Astrocyte (in vitro differentiated cells and primary cell): ENCODE data around the gene SCP2D1. TPM values are rescaled to one million over a fixed set of nuclear protein-coding genes. Genes with fewer than 3 reads are reported as not detected.
"Not testable (repeated sequence)": the region's sequence is repeated elsewhere in the genome, so short reads cannot be mapped to it uniquely, and the experiment has no call there.

Source experiments
- DNase-seq: peaks from one replicate; pipeline ENCODE4 v3.0.0-alpha.2; 2010; ENCODE audit warnings: low read depth
- FAIRE-seq: peaks from 2 replicates; lab custom pipeline; 2011; peaks lifted over from hg19 to GRCh38; lab: Jason Lieb, UNC
- H2AFZ ChIP-seq: 2 replicates; pipeline ENCODE4 v1.6.0; 2012; ENCODE audit warnings: low read depth, low read length, inconsistent platforms
- H3K27ac ChIP-seq: 2 replicates; pipeline ENCODE4 v1.5.1; 2011; ENCODE audit warnings: low read depth, low read length, inconsistent platforms
- H3K27me3 ChIP-seq: 2 replicates; pipeline ENCODE4 v1.6.0; 2011; ENCODE audit warnings: low read length, inconsistent platforms; ENCODE audit not compliant: insufficient read depth
- H3K36me3 ChIP-seq: 2 replicates; pipeline ENCODE4 v1.5.1; 2011; ENCODE audit warnings: low read length, inconsistent platforms; ENCODE audit not compliant: insufficient read depth
- H3K4me1 ChIP-seq: 2 replicates; pipeline ENCODE4 v1.5.1; 2011; ENCODE audit warnings: low read length, inconsistent platforms; ENCODE audit not compliant: insufficient read depth
- H3K4me2 ChIP-seq: 2 replicates; pipeline ENCODE4 v1.6.0; 2012; ENCODE audit warnings: low read length, inconsistent platforms
- H3K4me3 ChIP-seq: 2 replicates; pipeline ENCODE4 v1.5.1; 2011; ENCODE audit warnings: low read depth, mild to moderate bottlenecking, low read length, inconsistent platforms; ENCODE audit not compliant: insufficient read depth
- H3K79me2 ChIP-seq: 2 replicates; pipeline ENCODE4 v1.6.0; 2012; ENCODE audit warnings: mild to moderate bottlenecking, low read length, inconsistent platforms; ENCODE audit not compliant: insufficient read depth
- H3K9ac ChIP-seq: 2 replicates; pipeline ENCODE4 v1.6.0; 2012; ENCODE audit warnings: mild to moderate bottlenecking, low read length, inconsistent platforms
- H3K9me3 ChIP-seq: 2 replicates; pipeline ENCODE4 v1.5.1; 2012; ENCODE audit warnings: low read depth, mild to moderate bottlenecking, low read length, inconsistent platforms; ENCODE audit not compliant: insufficient read depth
- H4K20me1 ChIP-seq: 2 replicates; pipeline ENCODE4 v1.6.0; 2012; ENCODE audit warnings: low read length, inconsistent platforms; ENCODE audit not compliant: insufficient read depth
- H3K27ac Mint-ChIP-seq: one replicate; pipeline ENCODE4 v1.8.0; 2021; ENCODE audit warnings: mild to moderate bottlenecking, mixed read lengths; ENCODE audit not compliant: unreplicated experiment
- H3K27me3 Mint-ChIP-seq: one replicate; pipeline ENCODE4 v1.8.0; 2021; ENCODE audit warnings: low read depth, mixed read lengths; ENCODE audit not compliant: unreplicated experiment
- H3K36me3 Mint-ChIP-seq: one replicate; pipeline ENCODE4 v1.8.0; 2021; ENCODE audit warnings: low read depth, mixed read lengths; ENCODE audit not compliant: unreplicated experiment
- H3K4me1 Mint-ChIP-seq: one replicate; pipeline ENCODE4 v1.8.0; 2021; ENCODE audit warnings: low read depth, mixed read lengths; ENCODE audit not compliant: unreplicated experiment
- H3K4me3 Mint-ChIP-seq: one replicate; pipeline ENCODE4 v1.8.0; 2021; ENCODE audit warnings: mild to moderate bottlenecking, moderate library complexity, mixed read lengths; ENCODE audit not compliant: unreplicated experiment
- H3K9me3 Mint-ChIP-seq: one replicate; pipeline ENCODE4 v1.8.0; 2021; ENCODE audit warnings: mild to moderate bottlenecking, mixed read lengths; ENCODE audit not compliant: unreplicated experiment
- CTCF ChIP-seq: IDR thresholded peaks from 2 replicates; pipeline ENCODE4 v1.5.1; 2011; ENCODE audit warnings: low read depth, mild to moderate bottlenecking, inconsistent platforms, low read length, moderate library complexity; ENCODE audit not compliant: insufficient read depth
- EZH2 ChIP-seq: IDR thresholded peaks from 2 replicates; pipeline ENCODE4 v1.6.1; 2012; ENCODE audit warnings: mild to moderate bottlenecking, low read length, inconsistent platforms; ENCODE audit not compliant: insufficient read depth
- total RNA-seq: library from RNA; stranded (reverse); gene quantifications from 2 replicates; pipeline ENCODE4 v1.2.1, GENCODE V29; 2021

The SCP2D1 gene
- total RNA-seq, 1 donor from 2014 or later = not detected

GRCh38 chr20:18780385-18781130, 33.0 kb upstream of the SCP2D1 start:
- no peaks in the 10 kb centered on the region for H3K27me3 Mint-ChIP-seq
- Histone ChIP-seq H3K4me2 (no peak overlapping the region), H3K27ac (no peak overlapping the region), H3K9ac (no peak overlapping the region), H2AFZ (no peak overlapping the region), H3K9me3 (no peaks in the 10 kb centered on the region), H3K27me3 (no peaks in the 10 kb centered on the region), H3K4me3 (no peak overlapping the region), H4K20me1 (no peaks in the 10 kb centered on the region), H3K79me2 (no peaks in the 10 kb centered on the region), H3K4me1 (no peaks in the 10 kb centered on the region), H3K36me3 (no peaks in the 10 kb centered on the region)
- FAIRE-seq (no peak), DNase-seq (no peak)
- no peaks in the 10 kb centered on the region for H3K36me3 Mint-ChIP-seq
- TF ChIP-seq CTCF = no peak
- no peak for TF ChIP-seq EZH2
- H3K9me3 Mint-ChIP-seq = peaks cover 3% of the 10 kb centered on the region
- no peak overlapping the region for H3K27ac Mint-ChIP-seq
- H3K4me1 Mint-ChIP-seq = no peaks in the 10 kb centered on the region
- no peak overlapping the region for H3K4me3 Mint-ChIP-seq

DNA sequence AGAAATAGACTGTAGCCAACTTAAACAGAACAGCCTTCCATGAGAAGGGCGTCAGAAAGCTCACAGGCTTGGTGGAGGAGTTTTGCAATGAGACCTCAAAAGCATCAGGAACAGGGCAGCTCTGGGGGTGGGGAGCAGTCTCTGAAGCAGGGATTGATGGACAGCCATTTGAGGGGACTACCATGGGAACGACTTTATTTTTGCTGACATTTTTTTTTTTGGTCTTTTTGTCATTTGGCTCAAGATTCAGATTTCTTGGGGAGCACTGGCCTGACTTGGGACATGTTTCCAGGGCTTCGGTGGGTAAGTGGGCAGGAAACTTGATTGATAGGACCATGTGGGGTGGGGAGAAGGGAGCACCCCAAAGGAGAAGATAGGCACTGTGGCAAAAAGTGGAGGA, 32.1 kb upstream of the SCP2D1 start:
- no peaks in the 10 kb centered on the region for H4K20me1 ChIP-seq
- Mint-ChIP-seq H3K9me3 (peaks cover 7% of the 10 kb centered on the region), H3K4me3 (no peak overlapping the region), H3K36me3 (no peaks in the 10 kb centered on the region), H3K27ac (no peak overlapping the region), H3K4me1 (no peaks in the 10 kb centered on the region), H3K27me3 (no peaks in the 10 kb centered on the region)
- H3K4me1 ChIP-seq = no peaks in the 10 kb centered on the region
- no peaks in the 10 kb centered on the region for H3K27me3 ChIP-seq
- H3K79me2 ChIP-seq = no peaks in the 10 kb centered on the region
- no peaks in the 10 kb centered on the region for H3K9me3 ChIP-seq
- FAIRE-seq (no peak), DNase-seq (no peak)
- H3K27ac ChIP-seq = no peak overlapping the region
- no peak overlapping the region for H3K4me3 ChIP-seq
- TF ChIP-seq CTCF (no peak), EZH2 (no peak)
- no peak overlapping the region for H2AFZ ChIP-seq
- H3K9ac ChIP-seq = no peak overlapping the region
- no peaks in the 10 kb centered on the region for H3K36me3 ChIP-seq
- H3K4me2 ChIP-seq = no peak overlapping the region

DNA sequence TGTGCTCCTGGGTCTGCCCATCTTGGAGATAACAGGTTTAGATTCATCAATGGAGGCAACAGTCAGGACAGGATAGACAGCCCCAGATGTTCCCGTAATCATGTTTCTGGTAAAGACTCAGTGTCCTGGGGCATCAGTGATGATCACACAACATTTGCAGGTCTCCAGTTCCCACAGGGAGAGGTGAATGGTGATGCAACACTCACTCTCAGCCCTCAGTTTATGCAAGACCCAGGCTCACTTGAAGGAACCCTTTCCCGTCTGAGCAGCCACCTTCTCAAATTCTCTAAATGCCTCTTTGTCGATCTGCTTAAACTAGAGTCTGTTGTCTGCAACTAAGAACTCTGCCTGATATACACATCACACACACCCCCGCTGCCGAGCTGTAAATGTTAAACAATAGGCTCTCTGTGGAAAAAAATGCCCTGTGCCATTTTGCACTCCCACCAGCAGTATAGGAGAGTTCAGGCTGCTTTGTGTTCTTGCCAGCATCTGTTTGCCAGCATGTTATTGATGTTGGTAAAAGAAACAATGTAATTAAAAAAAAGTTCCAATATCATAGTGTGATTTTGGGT, 30.1 kb upstream of the SCP2D1 start:
- H3K27ac Mint-ChIP-seq = no peak overlapping the region
- Histone ChIP-seq H3K9ac (no peak overlapping the region), H3K4me1 (no peaks in the 10 kb centered on the region), H3K4me2 (no peak overlapping the region), H3K4me3 (no peak overlapping the region), H3K79me2 (no peaks in the 10 kb centered on the region), H3K36me3 (no peaks in the 10 kb centered on the region), H3K9me3 (no peaks in the 10 kb centered on the region), H3K27ac (no peak overlapping the region), H3K27me3 (no peaks in the 10 kb centered on the region), H2AFZ (no peak overlapping the region), H4K20me1 (no peaks in the 10 kb centered on the region)
- peaks cover 13% of the 10 kb centered on the region for H3K9me3 Mint-ChIP-seq
- no peak overlapping the region for H3K4me3 Mint-ChIP-seq
- DNase-seq (no peak), FAIRE-seq (no peak)
- no peaks in the 10 kb centered on the region for H3K4me1 Mint-ChIP-seq
- H3K36me3 Mint-ChIP-seq = peaks cover 3% of the 10 kb centered on the region
- no peak for TF ChIP-seq CTCF
- H3K27me3 Mint-ChIP-seq = no peaks in the 10 kb centered on the region

GRCh38 chr20:18787046-18787445, 26.5 kb upstream of the SCP2D1 start:
- H3K27me3 Mint-ChIP-seq = not testable (repeated sequence)

More at GRCh38 chr20:18787046-18787445, 26.5 kb upstream of the SCP2D1 start:
- not testable (repeated sequence) for H3K9ac ChIP-seq, H3K36me3 ChIP-seq, H3K4me3 Mint-ChIP-seq, H4K20me1 ChIP-seq, H3K9me3 ChIP-seq, H3K4me1 Mint-ChIP-seq, H3K27me3 ChIP-seq, H2AFZ ChIP-seq, H3K27ac Mint-ChIP-seq, H3K4me3 ChIP-seq, H3K36me3 Mint-ChIP-seq, FAIRE-seq, H3K4me1 ChIP-seq, H3K27ac ChIP-seq, DNase-seq, H3K79me2 ChIP-seq, H3K4me2 ChIP-seq
- peaks cover 11% of the 10 kb centered on the region for H3K9me3 Mint-ChIP-seq
